HEK293 (cell line): ENCODE measurements around the gene ACAN.

ENCODE experiments used
- KLF1 ChIP-seq: fragments of 450-650 bp; formaldehyde crosslinking; IDR thresholded peaks from 2 replicates; pipeline ENCODE4 v1.5.1; 2016; ENCODE audit warnings: missing biosample characterization, missing genetic modification characterization
- MEIS1 ChIP-seq: sonication (generic); formaldehyde crosslinking; IDR thresholded peaks from 2 replicates; pipeline ENCODE4 v1.8.1; 2022; ENCODE audit warnings: missing genetic modification reagents, mild to moderate bottlenecking, borderline replicate concordance
- ZNF48 ChIP-seq: fragments of 450-650 bp; formaldehyde crosslinking; IDR thresholded peaks from 2 replicates; pipeline ENCODE4 v1.5.1; 2016; ENCODE audit warnings: missing biosample characterization, missing genetic modification characterization
- ZNF621 ChIP-seq: fragments of 450-650 bp; formaldehyde crosslinking; IDR thresholded peaks from 2 replicates; pipeline ENCODE4 v1.5.1; 2017; ENCODE audit warnings: missing biosample characterization, missing genetic modification characterization
- TF ChIP-seq, protein P1 (sequence below): fragments of 450-650 bp; formaldehyde crosslinking; IDR thresholded peaks from 2 replicates; pipeline ENCODE4 v1.5.1; 2016; ENCODE audit warnings: missing biosample characterization, missing genetic modification characterization

DNA sequence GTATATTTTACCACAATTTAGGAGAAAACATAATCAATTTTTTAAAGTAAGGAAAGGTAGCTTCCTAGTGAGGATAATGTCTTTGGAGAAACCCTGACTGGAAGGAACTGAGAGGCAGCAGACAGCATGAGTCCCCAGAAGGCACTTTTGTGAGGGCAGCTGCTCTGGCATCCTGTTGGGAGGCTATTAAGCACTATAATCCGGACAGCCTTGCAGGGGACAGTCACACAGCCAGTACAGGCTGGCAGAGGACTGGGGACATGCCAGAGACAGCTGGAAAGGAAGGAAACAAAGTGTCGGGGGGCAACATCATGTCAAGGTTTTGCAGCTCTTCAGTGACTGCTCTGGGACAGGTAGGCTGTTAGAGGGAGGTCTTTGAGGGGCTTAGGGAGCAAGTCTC, 15.7 kb downstream of the ACAN start:
- TF ChIP-seq ZNF621, result no peak
- no peak for TF ChIP-seq KLF1 (tag by site-specific recombination)
- TF ChIP-seq ZNF48 (tag by site-specific recombination), result no peak
- no peak for TF ChIP-seq MEIS1 (CRISPR knock-in tag)
- TF ChIP-seq, protein P1, sequence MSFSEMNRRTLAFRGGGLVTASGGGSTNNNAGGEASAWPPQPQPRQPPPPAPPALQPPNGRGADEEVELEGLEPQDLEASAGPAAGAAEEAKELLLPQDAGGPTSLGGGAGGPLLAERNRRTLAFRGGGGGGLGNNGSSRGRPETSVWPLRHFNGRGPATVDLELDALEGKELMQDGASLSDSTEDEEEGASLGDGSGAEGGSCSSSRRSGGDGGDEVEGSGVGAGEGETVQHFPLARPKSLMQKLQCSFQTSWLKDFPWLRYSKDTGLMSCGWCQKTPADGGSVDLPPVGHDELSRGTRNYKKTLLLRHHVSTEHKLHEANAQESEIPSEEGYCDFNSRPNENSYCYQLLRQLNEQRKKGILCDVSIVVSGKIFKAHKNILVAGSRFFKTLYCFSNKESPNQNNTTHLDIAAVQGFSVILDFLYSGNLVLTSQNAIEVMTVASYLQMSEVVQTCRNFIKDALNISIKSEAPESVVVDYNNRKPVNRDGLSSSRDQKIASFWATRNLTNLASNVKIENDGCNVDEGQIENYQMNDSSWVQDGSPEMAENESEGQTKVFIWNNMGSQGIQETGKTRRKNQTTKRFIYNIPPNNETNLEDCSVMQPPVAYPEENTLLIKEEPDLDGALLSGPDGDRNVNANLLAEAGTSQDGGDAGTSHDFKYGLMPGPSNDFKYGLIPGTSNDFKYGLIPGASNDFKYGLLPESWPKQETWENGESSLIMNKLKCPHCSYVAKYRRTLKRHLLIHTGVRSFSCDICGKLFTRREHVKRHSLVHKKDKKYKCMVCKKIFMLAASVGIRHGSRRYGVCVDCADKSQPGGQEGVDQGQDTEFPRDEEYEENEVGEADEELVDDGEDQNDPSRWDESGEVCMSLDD (tag by site-specific recombination), result no peak
